Measurements from ENCODE around the gene RNF141. TPM values are rescaled to one million over a fixed set of nuclear protein-coding genes. Genes with fewer than 3 reads are reported as not detected.

RNF141 gene
- total RNA-seq, 2 donors from 2014 or later, result 24.0 to 39.3 TPM

- TF ChIP-seq CTCF (IDR thresholded peaks at IDR 0.05), result no peak
- DNase-seq, result no peak
- intact Hi-C loops (cut with DNase I), result no loop called here
- Histone ChIP-seq H3K27ac (no peak overlapping the region), H3K9me3 (no peaks in the 10 kb centered on the region), H3K27me3 (no peaks in the 10 kb centered on the region), H3K36me3 (no peaks in the 10 kb centered on the region), H3K9ac (ENCODE audit: low read depth in 2 of 2, low read length in 2 of 2) (no peak overlapping the region), H3K4me3 (no peak overlapping the region), H3K4me1 (no peaks in the 10 kb centered on the region)
Observed at GRCh38 chr11:10584071-10584501, 43.1 kb upstream of the RNF141 start.

DNA sequence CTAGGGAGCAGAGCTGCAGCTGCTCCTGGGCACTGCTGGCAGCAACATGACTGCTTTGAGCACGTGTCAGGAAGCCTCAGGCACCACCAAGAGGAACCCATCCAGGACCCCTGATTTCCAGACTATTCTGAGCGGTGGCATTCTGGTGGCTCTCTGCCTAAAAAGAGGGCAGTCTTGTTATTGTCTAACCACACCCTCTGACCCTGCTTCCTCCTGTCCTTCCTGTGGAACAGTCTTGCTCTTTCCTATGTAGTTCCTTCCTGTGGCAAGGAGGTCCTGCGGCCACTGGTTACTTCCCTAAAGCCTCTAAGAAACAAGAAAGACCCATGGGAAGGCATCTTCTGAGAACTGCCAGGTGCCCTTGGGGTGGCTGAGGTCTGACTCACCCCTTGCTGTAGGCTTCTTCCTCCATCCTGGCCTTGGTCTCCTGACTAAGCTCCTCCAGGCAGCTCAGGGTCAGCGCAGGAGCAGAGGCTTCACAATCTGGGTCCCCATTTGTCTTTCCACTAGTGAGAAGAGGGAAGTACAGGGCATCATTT lies 40.6 kb upstream of the RNF141 start:
- Histone ChIP-seq H3K9ac (ENCODE audit: low read depth in 2 of 2, low read length in 2 of 2) (no peak overlapping the region), H3K27ac (no peak overlapping the region), H3K4me3 (no peak overlapping the region), H3K9me3 (no peaks in the 10 kb centered on the region), H3K27me3 (no peaks in the 10 kb centered on the region), H3K36me3 (no peaks in the 10 kb centered on the region), H3K4me1 (no peaks in the 10 kb centered on the region)
- DNase-seq, result no peak
- intact Hi-C loops (cut with DNase I), result no loop called here
- TF ChIP-seq CTCF (IDR thresholded peaks at IDR 0.05), result no peak

- H3K27ac ChIP-seq, result no peak overlapping the region
- H3K4me1 ChIP-seq, result no peaks in the 10 kb centered on the region
- no peak overlapping the region for H3K4me3 ChIP-seq
- intact Hi-C loops (cut with DNase I), result no loop called here
- H3K9me3 ChIP-seq, result no peaks in the 10 kb centered on the region
- H3K9ac ChIP-seq (ENCODE audit: low read depth in 2 of 2, low read length in 2 of 2), result no peak overlapping the region
- no peaks in the 10 kb centered on the region for H3K36me3 ChIP-seq
- TF ChIP-seq CTCF (IDR thresholded peaks at IDR 0.05), result no peak
- no peak for DNase-seq
- H3K27me3 ChIP-seq, result no peaks in the 10 kb centered on the region
Observed at GRCh38 chr11:10580623-10581022, 39.6 kb upstream of the RNF141 start.

DNA sequence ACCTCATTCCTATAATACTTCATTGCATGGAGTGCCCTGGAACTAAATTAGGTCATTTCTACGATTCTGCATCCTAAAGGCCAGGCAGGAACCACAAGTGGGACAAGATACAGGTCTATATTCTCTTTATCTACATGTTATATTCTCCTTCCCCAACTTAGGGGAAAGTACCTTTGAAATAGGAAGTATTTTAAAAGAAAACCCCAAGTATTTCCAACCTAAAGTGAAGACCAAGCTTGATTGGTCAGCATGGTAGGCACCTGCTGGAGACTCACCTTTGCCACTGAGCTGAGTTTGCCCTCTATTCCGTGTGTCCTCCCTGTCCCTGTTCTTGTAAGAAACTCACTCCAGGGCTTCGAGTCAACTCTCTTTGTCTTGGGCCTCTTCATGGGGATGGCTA lies 38.7 kb upstream of the RNF141 start:
- intact Hi-C loops (cut with DNase I), result no loop called here
- H3K36me3 ChIP-seq, result no peaks in the 10 kb centered on the region
- no peak for DNase-seq
- no peaks in the 10 kb centered on the region for H3K27me3 ChIP-seq
- TF ChIP-seq CTCF (IDR thresholded peaks at IDR 0.05), result no peak
- no peaks in the 10 kb centered on the region for H3K4me1 ChIP-seq
- H3K4me3 ChIP-seq, result no peak overlapping the region
- no peak overlapping the region for H3K27ac ChIP-seq
- H3K9me3 ChIP-seq, result no peaks in the 10 kb centered on the region
- no peak overlapping the region for H3K9ac ChIP-seq (ENCODE audit: low read depth in 2 of 2, low read length in 2 of 2)

GRCh38 chr11:10576035-10576398 lies 35.0 kb upstream of the RNF141 start:
- intact Hi-C loops (cut with DNase I), result no loop called here
- no peaks in the 10 kb centered on the region for H3K27me3 ChIP-seq
- no peak for TF ChIP-seq CTCF (IDR thresholded peaks at IDR 0.05)
- H3K9ac ChIP-seq (ENCODE audit: low read depth in 2 of 2, low read length in 2 of 2), result no peak overlapping the region
- H3K36me3 ChIP-seq, result no peaks in the 10 kb centered on the region
- no peaks in the 10 kb centered on the region for H3K9me3 ChIP-seq
- H3K4me1 ChIP-seq, result no peaks in the 10 kb centered on the region
- H3K4me3 ChIP-seq, result no peak overlapping the region
- DNase-seq, result no peak
- no peak overlapping the region for H3K27ac ChIP-seq
